Measurements from ENCODE around the gene TTC12.

TTC12 gene, protein sequence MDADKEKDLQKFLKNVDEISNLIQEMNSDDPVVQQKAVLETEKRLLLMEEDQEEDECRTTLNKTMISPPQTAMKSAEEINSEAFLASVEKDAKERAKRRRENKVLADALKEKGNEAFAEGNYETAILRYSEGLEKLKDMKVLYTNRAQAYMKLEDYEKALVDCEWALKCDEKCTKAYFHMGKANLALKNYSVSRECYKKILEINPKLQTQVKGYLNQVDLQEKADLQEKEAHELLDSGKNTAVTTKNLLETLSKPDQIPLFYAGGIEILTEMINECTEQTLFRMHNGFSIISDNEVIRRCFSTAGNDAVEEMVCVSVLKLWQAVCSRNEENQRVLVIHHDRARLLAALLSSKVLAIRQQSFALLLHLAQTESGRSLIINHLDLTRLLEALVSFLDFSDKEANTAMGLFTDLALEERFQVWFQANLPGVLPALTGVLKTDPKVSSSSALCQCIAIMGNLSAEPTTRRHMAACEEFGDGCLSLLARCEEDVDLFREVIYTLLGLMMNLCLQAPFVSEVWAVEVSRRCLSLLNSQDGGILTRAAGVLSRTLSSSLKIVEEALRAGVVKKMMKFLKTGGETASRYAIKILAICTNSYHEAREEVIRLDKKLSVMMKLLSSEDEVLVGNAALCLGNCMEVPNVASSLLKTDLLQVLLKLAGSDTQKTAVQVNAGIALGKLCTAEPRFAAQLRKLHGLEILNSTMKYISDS

DNA sequence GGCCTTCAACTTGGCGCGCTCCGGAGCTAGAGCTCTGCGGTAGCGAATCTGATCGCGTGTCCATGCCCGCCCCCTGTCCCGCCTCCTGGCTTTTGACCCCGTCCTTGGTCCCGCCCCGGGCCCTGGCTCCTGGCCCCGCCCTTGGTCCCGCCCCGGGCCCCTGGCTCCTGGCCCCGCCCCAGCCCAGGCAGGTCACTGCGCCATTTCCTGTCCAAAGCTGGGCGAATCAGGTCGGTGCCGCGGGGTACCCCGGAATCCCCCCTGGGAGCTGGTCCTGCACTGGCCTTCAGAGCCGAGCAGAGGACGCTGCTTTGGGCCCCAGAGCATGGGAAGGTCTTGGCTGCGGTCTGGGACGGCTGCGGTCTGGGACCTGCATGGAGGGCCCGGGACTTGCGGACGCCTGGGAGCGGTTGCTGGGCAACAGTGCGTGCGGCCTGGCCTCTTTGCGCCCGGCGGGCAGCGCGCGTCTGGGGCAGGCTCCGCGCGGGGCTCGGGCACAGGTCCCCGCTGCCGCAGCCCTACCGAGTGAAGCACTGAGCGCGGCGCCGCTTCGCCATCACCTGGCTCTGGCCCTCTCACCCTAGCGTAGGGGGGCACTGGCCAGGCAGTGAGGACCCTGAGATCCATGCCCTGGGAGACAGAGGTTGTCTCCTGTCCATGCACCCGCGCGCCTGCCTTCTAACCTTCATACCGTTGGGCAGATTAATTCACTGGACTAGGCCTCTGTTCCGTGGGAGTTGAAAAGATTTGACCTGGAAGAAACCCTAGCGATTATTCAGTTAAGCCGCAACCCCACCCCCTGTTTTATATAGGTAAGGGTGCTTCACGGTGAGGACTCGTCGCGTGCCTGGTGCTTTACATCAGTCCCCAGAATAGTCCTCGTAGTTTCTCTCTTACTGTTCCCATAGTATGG, at the start of gene TTC12:
TTC12 (plus strand) TSS at position 195 of the 913 bp plus-strand sequence. CDS start 1,675 bp downstream, outside the sequence.
- Histone ChIP-seq H3K4me1 (ENCODE audit: insufficient read depth, low read length) (peaks cover 5% of the 10 kb centered on the region; the same call in 1 of the 2 replicates), H3K9ac (ENCODE audit: low read depth, low read length) (peak within 1 kb of the TSS; percentile 86; the same call in 1 of the 2 replicates), H3K9me3 (ENCODE audit: insufficient read depth, low read depth, low read length) (no peaks in the 10 kb centered on the region), H3K27me3 (ENCODE audit: insufficient read depth, low read length) (peaks cover 16% of the 10 kb centered on the region), H3K36me3 (ENCODE audit: insufficient read depth, low read depth, low read length) (no peaks in the 10 kb centered on the region), H3K27ac (ENCODE audit: low read length) (peak within 1 kb of the TSS; percentile 27), H3K4me3 (ENCODE audit: low read length) (peak within 1 kb of the TSS; percentile 85)

DNA sequence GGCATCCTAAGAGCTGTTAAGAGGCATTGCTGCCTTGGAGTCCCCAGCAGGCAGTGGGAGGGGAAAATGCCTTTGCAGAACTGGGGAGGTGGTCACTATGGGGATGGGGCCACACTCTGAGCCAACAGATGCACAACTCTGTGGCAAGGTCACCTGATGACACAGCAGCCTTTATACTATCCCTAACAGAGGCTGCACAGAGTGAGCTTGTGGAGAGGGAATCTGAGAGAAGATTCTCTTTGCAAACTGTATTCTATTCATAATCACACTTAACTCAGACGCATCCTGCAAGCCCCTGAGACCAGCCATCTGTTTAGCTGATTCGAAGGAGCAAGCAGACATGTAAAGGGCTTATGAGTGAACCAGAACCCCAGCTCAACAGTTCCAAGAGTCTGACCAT, 49.0 kb upstream of the TTC12 start:
- Histone ChIP-seq H3K4me1 (ENCODE audit: insufficient read depth, low read length) (no peaks in the 10 kb centered on the region), H3K27me3 (ENCODE audit: insufficient read depth, low read length) (no peaks in the 10 kb centered on the region), H3K27ac (ENCODE audit: low read length) (no peak overlapping the region), H3K9me3 (ENCODE audit: insufficient read depth, low read depth, low read length) (no peaks in the 10 kb centered on the region), H3K4me3 (ENCODE audit: low read length) (no peak overlapping the region), H3K9ac (ENCODE audit: low read depth, low read length) (no peak overlapping the region), H3K36me3 (ENCODE audit: insufficient read depth, low read depth, low read length) (no peaks in the 10 kb centered on the region)

DNA sequence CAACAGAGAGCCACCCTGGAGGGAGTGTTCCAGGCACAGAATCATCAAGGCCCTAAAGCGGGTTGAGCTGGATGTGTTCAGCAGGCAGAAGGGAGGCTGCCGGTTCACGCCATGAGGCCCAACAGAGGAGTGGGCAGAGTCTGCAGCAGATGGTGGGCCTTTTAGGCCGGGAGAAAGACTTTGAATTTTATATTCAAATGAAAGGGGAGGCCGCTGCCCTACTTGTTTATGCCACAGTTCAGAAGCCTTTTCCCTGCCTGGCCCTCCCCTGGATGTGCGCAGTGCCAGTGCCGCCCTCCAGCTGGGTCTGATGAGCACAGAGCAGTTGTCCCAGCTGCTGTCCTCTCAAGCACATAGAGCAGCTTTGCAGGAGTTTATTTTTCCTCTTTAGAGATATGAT, 46.9 kb upstream of the TTC12 start:
- Histone ChIP-seq H3K9me3 (ENCODE audit: insufficient read depth, low read depth, low read length) (no peaks in the 10 kb centered on the region), H3K4me1 (ENCODE audit: insufficient read depth, low read length) (no peaks in the 10 kb centered on the region)

DNA sequence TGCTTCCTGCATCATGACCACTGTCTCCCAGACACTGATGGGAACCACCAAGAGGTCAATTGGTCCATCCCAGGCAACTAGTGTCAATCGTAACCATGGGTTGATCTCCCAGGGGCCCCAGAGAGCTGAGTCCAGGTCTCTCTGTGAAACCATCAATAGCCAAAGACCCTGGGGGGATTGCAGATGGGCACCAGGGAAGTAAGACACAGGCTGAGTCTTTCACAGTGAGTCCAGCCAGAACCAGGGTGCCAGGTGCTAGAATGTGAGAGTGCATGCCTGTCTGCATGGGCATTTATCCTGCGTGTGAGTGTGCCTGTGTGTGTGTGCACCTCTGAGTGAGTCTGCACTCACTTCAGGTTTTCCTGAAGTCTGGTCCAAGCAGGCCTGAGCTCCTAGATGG, 45.3 kb upstream of the TTC12 start:
- Histone ChIP-seq H3K27ac (ENCODE audit: low read length) (no peak overlapping the region), H3K9ac (ENCODE audit: low read depth, low read length) (no peak overlapping the region), H3K4me3 (ENCODE audit: low read length) (no peak overlapping the region), H3K4me1 (ENCODE audit: insufficient read depth, low read length) (no peaks in the 10 kb centered on the region), H3K36me3 (ENCODE audit: insufficient read depth, low read depth, low read length) (no peaks in the 10 kb centered on the region), H3K9me3 (ENCODE audit: insufficient read depth, low read depth, low read length) (no peaks in the 10 kb centered on the region), H3K27me3 (ENCODE audit: insufficient read depth, low read length) (no peaks in the 10 kb centered on the region)

More for the DNA sequence above, 46.9 kb upstream of the TTC12 start:
- Histone ChIP-seq H3K27ac (ENCODE audit: low read length) (no peak overlapping the region), H3K27me3 (ENCODE audit: insufficient read depth, low read length) (no peaks in the 10 kb centered on the region), H3K4me3 (ENCODE audit: low read length) (no peak overlapping the region), H3K9ac (ENCODE audit: low read depth, low read length) (no peak overlapping the region), H3K36me3 (ENCODE audit: insufficient read depth, low read depth, low read length) (no peaks in the 10 kb centered on the region)

DNA sequence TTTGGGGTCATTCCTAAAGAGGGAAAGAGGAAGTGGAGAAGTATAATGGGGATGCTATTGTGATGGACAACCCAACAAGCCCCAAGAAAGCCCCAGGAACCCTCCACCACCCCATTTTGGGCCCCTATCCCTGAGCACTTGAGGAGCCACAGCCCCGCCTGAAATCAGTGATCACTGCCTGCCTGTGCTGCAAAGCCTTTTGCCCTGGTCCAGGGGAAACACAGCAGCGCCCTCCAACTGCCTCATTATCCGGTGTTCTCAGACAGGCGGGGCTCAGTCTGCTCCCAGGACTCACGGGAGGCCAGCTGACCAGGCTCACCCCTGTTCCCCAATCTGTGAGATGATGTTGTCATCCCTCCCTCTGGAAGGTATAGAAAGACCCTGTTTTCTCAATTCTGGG, 44.7 kb upstream of the TTC12 start:
- no peaks in the 10 kb centered on the region; the same call in 1 of the 2 replicates for H3K4me1 ChIP-seq (ENCODE audit: insufficient read depth, low read length)
- H3K9ac ChIP-seq (ENCODE audit: low read depth, low read length) = no peak overlapping the region
- no peaks in the 10 kb centered on the region for H3K36me3 ChIP-seq (ENCODE audit: insufficient read depth, low read depth, low read length)
- H3K9me3 ChIP-seq (ENCODE audit: insufficient read depth, low read depth, low read length) = no peaks in the 10 kb centered on the region
- H3K4me3 ChIP-seq (ENCODE audit: low read length) = no peak overlapping the region
- H3K27me3 ChIP-seq (ENCODE audit: insufficient read depth, low read length) = no peaks in the 10 kb centered on the region
- H3K27ac ChIP-seq (ENCODE audit: low read length) = no peak overlapping the region

DNA sequence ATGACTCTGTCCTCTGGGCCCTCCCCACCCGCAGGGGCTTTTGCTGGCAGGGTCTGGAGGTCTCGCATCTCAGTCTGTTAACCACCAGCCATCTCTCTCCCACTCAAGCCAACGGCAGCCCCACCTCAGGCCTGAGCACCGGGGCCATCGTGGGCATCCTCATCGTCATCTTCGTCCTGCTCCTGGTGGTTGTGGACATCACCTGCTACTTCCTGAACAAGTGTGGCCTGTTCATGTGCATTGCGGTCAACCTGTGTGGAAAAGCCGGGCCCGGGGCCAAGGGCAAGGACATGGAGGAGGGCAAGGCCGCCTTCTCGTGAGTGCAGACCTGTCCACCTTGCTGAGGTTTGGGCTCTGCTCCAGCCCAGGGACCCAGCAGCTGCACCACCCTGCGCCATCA, 44.3 kb upstream of the TTC12 start:
- Histone ChIP-seq H3K27me3 (ENCODE audit: insufficient read depth, low read length) (no peaks in the 10 kb centered on the region), H3K4me3 (ENCODE audit: low read length) (no peak overlapping the region), H3K27ac (ENCODE audit: low read length) (no peak overlapping the region), H3K9me3 (ENCODE audit: insufficient read depth, low read depth, low read length) (no peaks in the 10 kb centered on the region), H3K9ac (ENCODE audit: low read depth, low read length) (no peak overlapping the region), H3K4me1 (ENCODE audit: insufficient read depth, low read length) (no peaks in the 10 kb centered on the region; the same call in 1 of the 2 replicates), H3K36me3 (ENCODE audit: insufficient read depth, low read depth, low read length) (no peaks in the 10 kb centered on the region)

DNA sequence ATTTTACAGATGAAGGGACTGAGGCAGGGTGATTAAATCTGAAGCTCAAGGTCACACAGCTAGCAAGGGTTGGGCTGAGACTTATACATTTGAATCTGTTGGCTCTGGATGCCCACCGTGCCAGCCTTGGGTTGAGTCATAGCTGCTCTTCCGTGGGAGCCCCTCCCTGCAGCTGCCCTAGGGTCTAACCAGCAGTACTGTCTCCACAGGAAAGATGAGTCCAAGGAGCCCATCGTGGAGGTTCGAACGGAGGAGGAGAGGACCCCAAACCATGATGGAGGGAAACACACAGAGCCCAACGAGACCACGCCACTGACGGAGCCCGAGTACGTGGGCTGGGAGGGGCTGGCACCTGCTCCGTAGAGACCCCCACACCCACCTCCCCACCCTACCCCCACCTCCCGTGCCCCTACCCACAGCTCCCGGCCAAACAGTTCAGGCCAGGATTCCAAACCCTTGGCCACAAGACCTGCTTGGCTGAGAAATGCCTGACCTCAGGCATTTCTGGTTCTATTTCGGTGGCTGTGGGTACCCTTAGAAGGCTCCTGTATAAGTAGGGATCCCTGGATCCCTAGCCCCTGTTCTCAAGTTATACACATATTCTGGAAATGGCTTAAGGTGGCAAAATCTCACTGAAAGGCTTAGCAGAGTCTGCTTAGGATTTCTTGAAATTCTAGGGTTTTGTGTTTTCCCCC, 42.7 kb upstream of the TTC12 start:
- Histone ChIP-seq H3K36me3 (ENCODE audit: insufficient read depth, low read depth, low read length) (no peaks in the 10 kb centered on the region), H3K4me3 (ENCODE audit: low read length) (no peak overlapping the region), H3K9ac (ENCODE audit: low read depth, low read length) (no peak overlapping the region), H3K4me1 (ENCODE audit: insufficient read depth, low read length) (no peaks in the 10 kb centered on the region; the same call in 1 of the 2 replicates), H3K9me3 (ENCODE audit: insufficient read depth, low read depth, low read length) (no peaks in the 10 kb centered on the region), H3K27ac (ENCODE audit: low read length) (no peak overlapping the region), H3K27me3 (ENCODE audit: insufficient read depth, low read length) (no peaks in the 10 kb centered on the region)

DNA sequence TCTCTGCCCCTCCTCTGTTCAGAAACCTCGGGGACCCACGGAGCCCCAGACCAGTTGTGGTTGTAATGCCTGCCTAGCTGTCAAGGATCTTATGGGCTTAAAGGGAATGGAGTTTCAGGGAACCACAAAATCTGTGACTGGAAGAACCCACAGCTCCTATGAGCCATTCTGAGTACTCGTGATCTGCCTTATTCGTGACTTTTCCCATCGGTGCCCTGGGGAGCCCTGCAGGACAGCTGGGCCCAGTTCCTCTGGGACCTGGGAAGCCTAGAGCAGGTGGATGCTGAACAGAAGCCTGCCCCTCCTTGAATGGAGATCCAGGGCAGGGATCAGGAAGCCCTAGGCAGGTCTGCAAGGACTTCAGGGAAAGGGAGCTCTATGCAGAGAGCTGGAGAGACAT, 42.1 kb upstream of the TTC12 start:
- H3K36me3 ChIP-seq (ENCODE audit: insufficient read depth, low read depth, low read length) = no peaks in the 10 kb centered on the region
- H3K4me3 ChIP-seq (ENCODE audit: low read length) = no peak overlapping the region
- no peaks in the 10 kb centered on the region for H3K9me3 ChIP-seq (ENCODE audit: insufficient read depth, low read depth, low read length)
- no peaks in the 10 kb centered on the region; the same call in 1 of the 2 replicates for H3K4me1 ChIP-seq (ENCODE audit: insufficient read depth, low read length)
- no peaks in the 10 kb centered on the region for H3K27me3 ChIP-seq (ENCODE audit: insufficient read depth, low read length)
- H3K9ac ChIP-seq (ENCODE audit: low read depth, low read length) = no peak overlapping the region
- H3K27ac ChIP-seq (ENCODE audit: low read length) = no peak overlapping the region

DNA sequence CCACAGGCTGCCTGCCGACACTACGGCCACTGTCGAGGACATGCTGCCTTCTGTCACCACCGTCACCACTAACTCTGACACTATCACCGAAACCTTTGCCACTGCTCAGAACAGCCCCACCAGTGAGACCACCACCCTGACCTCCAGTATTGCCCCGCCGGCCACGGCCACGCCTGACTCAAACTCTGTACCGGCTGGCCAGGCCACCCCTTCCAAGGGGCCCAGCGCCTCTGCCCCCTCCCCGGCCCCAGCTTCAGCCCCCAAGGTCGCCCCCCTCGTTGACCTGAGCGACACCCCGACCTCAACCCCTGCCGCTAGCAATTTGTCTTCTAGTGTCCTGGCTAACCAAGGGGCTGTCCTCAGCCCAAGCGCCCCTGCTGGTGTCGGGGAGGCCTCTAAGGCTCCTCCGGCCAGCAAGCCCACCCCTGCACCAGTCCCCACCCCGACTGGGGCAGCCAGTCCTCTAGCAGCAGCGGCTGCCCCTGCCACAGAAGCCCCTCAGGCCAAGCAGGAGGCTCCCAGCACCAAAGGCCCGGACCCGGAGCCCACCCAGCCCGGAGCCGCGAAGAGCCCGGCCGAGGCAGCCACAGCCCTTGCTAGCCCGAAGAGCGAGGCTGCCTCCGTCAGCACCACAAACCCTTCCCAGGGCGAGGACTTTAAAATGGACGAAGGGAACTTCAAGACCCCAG, 41.3 kb upstream of the TTC12 start:
- no peak overlapping the region for H3K27ac ChIP-seq (ENCODE audit: low read length)
- no peaks in the 10 kb centered on the region for H3K27me3 ChIP-seq (ENCODE audit: insufficient read depth, low read length)
- H3K4me1 ChIP-seq (ENCODE audit: insufficient read depth, low read length) = no peaks in the 10 kb centered on the region; the same call in 1 of the 2 replicates
- no peaks in the 10 kb centered on the region for H3K9me3 ChIP-seq (ENCODE audit: insufficient read depth, low read depth, low read length)
- no peak overlapping the region for H3K9ac ChIP-seq (ENCODE audit: low read depth, low read length)
- H3K36me3 ChIP-seq (ENCODE audit: insufficient read depth, low read depth, low read length) = no peaks in the 10 kb centered on the region
- H3K4me3 ChIP-seq (ENCODE audit: low read length) = no peak overlapping the region

DNA sequence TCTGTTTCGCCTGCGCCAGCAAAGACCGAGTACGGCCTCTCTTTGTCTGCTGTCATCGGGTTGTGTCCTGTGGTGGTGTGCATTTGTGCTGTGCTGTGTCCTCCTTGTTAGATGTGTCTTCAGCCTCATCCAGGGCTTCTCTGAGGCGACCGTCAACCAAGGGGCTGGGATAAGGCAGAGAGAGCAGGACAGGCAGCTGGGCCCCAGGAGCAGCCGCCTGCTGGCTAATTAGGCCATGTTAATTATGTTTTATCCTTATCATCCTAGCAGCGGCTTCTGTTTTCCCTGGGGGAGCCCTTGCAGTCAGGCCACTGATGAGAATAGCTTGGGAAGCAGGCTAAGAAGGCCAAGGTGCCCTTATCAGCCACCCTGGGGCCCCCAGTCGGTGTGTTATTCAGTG, 40.7 kb upstream of the TTC12 start:
- no peaks in the 10 kb centered on the region for H3K36me3 ChIP-seq (ENCODE audit: insufficient read depth, low read depth, low read length)
- H3K9ac ChIP-seq (ENCODE audit: low read depth, low read length) = no peak overlapping the region
- no peaks in the 10 kb centered on the region for H3K9me3 ChIP-seq (ENCODE audit: insufficient read depth, low read depth, low read length)
- H3K27me3 ChIP-seq (ENCODE audit: insufficient read depth, low read length) = no peaks in the 10 kb centered on the region
- no peak overlapping the region for H3K4me3 ChIP-seq (ENCODE audit: low read length)
- no peaks in the 10 kb centered on the region; the same call in 1 of the 2 replicates for H3K4me1 ChIP-seq (ENCODE audit: insufficient read depth, low read length)
- no peak overlapping the region for H3K27ac ChIP-seq (ENCODE audit: low read length)
